NOMO-1 (cell line): ENCODE data around the gene EPC1.
"Not testable (repeated sequence)": the region's sequence is repeated elsewhere in the genome, so short reads cannot be mapped to it uniquely, and the experiment has no call there.

Experiments
- DNase-seq, 2 experiments: peaks; one replicate each; lab custom pipeline; 2025; ENCODE audit not compliant: unreplicated experiment in 2 of 2; lab: John Stamatoyannopoulos, UW

EPC1 gene, protein sequence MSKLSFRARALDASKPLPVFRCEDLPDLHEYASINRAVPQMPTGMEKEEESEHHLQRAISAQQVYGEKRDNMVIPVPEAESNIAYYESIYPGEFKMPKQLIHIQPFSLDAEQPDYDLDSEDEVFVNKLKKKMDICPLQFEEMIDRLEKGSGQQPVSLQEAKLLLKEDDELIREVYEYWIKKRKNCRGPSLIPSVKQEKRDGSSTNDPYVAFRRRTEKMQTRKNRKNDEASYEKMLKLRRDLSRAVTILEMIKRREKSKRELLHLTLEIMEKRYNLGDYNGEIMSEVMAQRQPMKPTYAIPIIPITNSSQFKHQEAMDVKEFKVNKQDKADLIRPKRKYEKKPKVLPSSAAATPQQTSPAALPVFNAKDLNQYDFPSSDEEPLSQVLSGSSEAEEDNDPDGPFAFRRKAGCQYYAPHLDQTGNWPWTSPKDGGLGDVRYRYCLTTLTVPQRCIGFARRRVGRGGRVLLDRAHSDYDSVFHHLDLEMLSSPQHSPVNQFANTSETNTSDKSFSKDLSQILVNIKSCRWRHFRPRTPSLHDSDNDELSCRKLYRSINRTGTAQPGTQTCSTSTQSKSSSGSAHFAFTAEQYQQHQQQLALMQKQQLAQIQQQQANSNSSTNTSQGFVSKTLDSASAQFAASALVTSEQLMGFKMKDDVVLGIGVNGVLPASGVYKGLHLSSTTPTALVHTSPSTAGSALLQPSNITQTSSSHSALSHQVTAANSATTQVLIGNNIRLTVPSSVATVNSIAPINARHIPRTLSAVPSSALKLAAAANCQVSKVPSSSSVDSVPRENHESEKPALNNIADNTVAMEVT

DNA sequence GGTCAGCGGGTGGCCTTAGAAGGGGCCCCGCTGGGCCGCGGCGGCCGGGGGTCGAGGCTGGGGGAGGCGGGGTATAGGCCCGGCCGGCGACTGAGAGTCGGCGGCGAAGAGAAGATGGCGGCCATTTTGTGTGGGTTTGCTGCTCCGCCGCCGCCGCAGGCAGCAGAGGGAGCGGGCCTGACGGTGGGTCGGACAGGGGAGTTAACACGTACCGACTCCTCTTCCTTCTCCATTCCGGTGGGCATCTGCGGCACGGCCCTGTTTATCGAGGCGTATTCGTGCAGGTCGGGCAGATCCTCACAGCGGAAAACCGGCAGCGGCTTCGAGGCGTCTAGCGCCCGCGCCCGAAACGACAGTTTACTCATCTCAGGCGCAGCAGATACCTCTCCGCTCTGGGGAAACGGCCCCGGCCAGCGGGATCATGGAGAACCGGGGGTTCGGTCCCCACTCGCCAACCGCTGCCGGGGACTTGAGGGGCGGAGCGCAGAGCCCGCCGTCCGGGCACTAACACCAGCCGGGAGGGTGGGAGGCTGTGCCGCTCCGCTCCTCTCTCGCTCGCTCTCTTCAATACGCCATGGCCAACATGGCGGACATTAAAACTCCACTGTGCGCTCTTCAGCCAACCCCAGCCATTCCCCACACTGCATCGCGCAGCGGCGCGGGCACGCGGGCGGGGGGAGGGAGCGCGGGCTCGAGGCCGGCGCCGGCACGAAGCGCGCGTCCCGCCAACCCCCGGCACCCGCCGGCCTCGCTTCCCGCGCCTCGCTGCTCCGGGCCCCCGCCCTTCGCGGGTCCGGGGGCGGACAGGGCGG is at the start of gene EPC1:
TSS of gene EPC1 (minus strand) at position 608 of the 812 bp plus-strand sequence. CDS start at position 365, 243 bp downstream.
- DNase-seq: peak; percentile 69 to 83

DNA sequence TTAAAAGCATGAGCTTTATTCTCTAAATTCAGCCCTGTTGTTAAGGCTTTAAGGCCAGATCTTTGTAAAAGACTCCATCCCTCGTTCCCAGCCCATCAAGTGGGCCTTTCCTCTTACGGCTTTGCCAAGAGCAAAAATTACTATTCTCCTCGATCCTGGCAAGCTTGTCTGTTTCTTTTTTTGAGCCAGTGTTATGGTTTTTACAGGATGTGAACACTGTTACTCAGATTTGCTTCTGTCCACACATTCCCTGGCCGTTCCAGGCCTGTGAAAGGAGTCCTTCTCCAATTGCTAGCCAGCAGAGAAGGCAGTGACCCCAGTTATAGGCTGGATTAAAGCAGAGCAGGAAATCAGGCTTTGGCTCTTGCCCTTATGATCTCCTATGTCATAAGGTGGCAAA is 47.0 kb upstream of the EPC1 start:
- no peak for DNase-seq

DNA sequence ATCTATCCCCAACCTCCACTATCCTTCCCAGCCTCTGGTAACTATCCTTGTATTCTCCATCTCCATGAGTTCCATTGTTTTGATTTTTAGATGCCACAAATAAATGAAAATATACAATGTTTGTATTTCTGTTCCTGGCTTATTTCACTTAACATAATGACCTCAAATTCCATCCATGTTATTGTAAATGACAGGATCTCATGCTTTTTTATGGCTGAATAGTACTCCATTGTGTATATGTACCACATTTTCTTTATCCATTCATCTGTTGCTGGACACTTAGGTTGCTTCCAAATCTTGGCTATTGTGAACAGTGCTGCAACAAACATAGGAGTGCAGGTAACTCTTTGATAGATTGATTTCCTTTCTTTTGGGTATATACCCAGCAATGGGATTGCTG is 45.3 kb upstream of the EPC1 start:
- DNase-seq: not testable (repeated sequence)

DNA sequence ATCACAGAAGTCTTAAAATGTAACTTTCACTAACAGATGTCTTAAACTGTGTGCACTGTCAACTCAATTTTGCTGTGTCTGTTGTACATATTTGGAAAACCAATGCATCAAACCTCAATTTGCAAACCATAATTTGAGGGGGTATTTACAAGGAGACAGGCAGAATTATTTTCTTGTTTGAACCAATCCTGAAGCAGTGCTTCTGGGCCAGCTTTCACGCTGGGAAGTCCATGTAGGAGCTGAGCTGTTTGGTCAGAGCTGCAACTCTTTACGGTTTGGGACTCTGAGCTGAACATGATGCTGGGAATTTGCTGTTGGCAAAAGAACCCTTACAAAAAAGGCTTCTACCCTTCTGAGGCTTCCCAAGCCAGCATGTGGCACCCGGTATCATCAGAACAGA is 43.2 kb upstream of the EPC1 start:
- DNase-seq: no peak

DNA sequence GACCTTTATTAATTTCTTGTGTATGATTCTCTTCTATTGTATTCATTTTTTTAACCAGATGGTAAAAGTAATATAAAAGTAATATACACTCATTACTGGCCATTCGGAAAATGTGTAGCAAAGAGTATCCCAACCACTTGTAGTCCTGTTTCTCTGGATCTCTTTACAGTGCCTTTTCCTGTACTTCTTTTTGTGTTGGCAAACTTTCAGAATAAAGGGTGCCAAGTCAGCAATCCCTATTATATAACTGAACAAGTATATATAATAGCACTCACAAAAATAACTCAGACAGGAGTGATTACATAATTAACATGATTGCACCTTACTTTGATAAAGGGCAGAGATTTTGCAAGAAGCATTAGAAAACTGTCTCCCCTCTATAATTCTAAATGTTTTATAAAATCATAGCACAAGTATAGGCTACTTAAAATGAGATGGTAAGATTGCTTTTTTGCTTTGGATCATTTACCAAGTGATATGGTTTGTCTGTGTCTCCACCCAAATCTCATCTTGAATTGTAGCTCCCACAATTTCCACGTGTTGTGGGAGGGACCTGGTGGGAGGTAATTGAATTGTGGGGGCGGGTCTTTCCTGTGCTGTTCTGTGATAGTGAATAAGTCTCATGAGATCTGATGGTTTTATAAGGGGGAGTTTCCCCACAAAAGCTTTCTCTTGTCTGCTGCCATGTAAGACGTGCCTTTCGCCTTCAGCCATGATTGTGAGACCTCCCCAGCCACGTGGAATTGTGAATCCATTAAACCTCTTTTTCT is 41.5 kb upstream of the EPC1 start:
- DNase-seq: no peak

DNA sequence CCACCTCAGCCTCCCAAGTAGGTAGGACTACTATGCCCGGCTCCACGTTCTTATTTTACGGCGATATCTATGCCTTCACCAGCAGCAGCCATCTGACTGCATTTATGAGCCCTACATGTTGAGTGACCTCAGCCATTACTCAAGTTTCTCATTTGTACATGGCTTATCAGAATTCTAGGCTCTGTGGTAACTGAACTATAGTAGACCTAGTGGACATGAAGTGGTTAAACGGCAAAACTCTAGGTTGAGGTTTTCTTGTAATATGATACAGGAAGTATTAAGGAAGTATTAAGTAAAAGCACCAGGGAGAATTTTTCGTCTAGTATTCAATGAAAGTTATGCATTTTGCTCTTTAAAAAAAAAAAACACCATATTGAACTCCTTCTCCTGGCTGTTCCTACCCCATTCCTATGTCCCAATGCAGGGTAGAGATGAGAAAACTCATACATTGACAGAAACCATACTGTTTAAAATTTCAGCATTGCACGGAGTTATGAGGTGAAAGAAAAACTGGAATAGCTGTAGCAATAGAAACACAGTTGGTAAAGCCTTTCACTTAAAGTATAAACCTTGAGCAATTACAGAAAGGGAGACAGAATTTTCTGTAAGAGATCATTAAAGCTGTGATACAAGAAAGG is 39.8 kb upstream of the EPC1 start:
- peak in 1 of 2 experiments; percentile 47 for DNase-seq

DNA sequence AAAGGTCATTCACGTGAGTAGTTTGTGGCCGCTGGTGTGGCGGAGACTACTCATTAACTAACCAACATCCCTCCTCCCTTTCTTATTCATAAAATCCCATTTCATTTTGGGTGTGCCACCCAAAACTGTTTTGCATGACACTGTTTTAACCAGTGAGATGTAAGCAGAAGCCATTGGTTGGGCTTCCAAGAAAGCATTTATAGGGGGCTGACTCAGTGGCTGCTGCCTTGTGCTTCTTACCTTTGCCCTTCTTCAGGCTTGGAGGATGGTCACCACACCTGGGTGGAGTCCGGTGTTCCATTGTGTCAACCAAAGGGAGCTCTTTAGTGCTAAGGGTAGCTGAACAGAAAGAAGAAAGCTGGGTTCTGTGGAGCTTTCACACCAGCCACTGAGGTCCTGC is 37.2 kb upstream of the EPC1 start:
- DNase-seq: no peak

DNA sequence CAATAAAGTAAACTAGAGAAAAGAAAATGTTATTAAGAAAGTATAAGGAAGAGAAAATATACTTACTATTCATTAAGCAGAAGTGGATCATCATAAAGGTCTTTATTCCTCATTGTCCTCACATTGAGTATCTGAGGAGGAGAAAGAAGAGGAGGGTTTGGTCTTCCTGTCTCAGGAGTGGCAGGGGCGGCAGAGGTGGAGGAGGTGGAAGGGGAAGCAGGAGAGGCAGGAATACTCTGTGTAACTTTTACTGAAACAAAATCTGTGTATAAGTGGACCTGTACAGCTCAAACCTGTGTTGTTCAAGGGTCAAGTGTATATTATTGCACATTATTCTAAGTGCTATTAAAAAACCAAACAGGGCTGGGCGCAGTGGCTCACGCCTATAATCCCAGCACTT is 34.2 kb upstream of the EPC1 start:
- DNase-seq: no peak

DNA sequence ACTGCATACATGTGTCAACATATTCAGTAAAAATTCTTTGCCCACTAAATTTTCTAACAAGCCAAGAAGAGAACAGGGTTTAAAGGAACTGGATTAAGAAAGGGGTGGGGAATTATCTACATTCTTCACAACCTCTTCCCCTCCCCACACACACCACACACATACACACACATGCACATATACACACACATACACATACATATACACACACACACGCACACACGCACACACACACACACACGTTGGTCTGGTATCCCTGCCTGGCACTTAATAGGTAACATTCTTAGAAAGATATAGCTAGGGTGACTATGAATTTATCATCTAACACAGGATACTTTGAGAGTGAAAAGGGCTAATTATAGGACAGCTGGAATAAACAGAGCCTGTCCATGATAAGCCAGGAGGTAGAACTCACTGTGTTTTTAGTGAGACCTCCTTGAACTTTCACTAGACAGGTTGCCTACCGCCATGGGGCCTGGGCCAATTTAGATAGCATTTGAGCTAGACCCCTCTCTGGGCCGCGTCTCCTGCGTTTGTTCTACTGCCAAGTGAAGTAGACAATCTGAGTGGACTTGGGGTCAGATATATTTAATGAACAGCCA is 33.1 kb upstream of the EPC1 start:
- no peak for DNase-seq

DNA sequence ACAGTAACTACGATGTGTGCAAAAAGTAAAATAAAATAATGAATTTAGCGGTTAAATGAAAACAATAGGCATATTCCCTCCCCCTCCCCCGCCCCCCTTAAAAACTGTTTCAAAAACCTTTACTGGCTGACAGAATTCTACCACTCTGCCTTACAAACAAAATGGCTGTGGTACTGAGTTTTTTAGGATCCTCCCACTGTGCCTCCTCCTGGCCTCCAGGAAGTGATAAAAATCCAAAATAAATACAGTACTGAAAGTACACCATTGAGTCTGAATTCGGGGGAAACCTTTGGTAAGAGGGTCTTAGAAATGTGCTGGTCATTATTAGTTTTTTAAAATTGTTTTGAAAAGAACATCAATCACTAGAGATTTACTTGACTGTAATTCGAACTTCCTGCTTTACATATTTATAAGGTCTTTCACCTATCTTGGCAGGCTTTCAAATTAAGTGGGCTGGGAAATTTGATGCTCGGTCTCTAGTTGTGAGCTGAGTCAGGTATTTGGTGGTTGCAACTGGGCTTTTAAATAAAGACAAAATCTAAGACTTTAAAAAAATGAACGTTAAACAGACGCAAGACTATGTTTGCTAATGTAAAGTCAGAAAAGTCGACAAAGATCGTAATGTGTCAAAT is 32.5 kb upstream of the EPC1 start:
- peak; percentile 77 to 79 for DNase-seq

DNA sequence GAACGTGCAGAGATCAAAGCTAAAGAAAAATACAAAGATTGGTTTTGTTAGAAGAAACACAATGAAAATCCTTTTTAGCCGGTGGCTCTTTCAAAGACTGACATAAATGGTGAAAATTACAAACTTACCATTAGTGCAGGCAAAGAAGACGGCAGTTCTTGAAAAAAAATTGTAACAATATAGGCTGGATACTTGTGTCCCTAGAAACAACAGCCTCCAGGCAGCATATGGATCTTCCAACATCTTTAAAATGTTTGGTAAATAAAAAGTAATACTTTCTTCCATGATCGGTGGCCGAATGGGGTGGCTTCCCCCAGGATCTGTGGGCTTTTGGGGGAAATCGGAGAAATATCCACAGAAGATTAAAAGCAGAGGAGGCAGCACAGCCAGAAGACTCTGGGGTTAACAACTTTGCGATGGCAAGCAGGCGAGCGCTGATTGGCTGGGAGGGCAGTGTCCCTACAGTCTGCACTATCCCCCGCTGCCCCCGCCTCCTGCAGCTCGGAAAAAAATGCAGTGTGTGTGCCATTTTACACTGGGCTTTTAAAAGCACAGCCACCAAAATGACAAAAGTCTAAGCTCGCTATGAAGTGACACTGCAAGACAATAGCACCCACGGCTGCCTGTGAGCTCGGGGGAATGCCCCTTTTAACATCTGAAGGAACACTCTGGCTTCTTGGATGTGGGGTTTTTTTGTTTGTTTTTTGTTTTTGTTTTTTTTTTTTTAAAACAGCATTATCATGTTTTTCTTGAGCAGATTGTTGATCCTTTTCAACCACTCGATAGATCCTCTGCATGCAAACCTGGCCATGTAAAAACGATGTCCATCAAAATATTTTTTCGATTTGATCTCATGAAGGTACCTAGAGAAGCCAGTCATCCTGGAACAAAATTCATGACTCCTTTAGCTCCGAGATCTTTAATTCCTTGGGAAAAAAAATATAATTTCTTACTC is 31.7 kb upstream of the EPC1 start:
- DNase-seq: peak; percentile 89 to 92

DNA sequence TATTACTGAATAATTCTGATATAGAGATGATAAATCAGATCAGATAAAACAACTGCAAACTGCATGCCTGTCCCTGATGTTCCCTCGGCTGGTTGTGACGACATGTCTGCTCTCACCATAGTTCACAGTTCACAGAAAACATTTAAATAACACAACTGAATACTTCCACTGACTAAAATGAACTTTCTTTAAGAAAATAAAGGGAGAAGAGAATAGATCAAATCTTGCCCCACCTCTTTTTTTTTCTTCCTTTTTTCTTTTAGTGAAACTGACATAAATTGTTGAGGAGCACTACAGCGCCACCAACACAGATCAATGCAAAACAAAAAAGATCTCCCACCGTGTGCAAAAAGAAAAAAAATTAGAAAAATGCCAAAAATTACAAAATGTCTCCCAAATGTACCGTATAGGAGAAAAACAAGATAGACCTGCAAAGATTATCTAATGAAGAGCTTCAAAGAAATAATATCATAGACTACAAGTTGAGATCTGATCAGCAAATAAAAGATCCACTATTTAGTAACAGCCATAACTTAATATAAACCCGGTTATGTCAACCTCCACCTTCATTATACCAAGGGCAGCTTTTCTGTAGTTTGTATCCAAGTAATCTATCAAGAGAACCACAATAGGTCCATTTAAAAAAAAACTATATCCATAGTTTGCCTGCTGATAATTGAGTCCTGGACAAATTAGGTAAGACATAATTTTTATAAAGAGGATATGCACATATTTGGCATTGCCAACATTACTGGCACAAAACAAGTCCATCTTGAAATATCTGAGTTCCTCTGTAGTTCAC is 30.7 kb upstream of the EPC1 start:
- peak; percentile 51 to 65 for DNase-seq

DNA sequence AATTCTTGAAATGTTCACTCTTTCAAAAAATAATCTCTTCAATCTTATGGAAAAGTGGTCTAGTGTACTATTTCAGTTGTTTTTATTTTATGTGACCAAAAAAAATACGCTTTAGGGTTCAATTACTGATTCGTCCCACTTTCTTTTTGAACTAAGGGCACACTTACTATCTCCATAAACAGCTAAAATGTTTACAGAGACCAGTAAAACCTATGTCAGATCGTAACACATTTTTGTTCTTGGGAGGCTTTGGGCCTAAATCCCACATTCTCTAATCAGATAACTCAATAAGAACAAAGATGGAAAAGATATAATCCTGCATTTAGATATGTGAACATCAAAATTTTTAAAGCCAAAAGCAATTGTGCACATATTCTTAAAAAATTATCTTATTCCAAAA is 29.8 kb upstream of the EPC1 start:
- DNase-seq: no peak

DNA sequence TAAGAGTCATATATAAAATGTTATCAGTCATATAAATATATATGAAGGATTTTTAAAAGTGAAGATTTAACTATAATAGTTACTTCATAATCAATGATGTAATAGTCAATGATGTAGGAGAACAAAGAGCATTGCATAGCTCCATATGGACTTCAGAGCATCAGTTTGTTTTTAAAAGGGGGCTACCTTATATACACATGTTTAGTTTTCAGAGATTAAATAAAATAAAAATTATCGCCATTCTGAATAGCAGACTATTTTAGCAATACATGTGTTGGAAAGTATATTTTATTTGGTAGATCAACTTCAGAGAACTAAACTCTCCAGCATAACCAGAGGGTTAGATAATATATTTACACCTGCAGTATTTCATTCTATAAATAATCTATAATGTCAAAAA is 29.1 kb upstream of the EPC1 start:
- no peak for DNase-seq

DNA sequence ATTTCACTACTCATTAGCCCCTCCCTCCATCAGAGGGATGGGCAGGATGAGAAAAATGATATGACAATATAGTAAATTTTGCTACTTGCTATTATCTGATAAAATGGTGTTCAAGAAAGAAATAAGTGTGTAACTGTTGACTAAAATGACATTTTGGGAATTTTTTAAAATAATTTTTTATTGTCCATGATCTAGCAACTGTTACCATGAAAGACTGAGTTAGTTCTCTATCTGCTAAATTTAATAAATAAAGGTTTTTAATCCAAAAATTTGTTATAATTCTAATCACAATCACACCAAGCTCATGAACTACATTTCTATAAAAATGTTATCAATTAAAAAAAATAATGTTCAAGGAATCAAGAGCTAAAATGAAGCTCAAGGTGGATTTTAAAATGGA is 28.7 kb upstream of the EPC1 start:
- DNase-seq: no peak

DNA sequence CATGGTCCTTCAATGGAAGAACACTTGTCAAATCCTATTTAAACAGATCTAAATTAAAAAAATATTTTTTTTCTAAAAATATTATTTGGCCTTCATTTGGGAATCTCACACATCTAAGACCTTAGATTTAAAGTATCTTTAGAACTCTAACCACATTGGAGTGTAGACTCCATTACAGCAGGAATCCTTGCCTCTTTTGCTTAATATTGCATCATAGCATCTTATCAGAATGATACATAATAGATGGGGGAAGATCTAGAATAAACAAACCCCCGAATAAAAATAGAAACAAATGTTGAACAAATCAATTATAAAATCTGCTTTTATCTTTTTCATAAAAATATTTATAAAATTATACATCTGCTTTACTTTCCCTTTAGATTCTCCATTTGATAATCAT is 27.6 kb upstream of the EPC1 start:
- DNase-seq: no peak

DNA sequence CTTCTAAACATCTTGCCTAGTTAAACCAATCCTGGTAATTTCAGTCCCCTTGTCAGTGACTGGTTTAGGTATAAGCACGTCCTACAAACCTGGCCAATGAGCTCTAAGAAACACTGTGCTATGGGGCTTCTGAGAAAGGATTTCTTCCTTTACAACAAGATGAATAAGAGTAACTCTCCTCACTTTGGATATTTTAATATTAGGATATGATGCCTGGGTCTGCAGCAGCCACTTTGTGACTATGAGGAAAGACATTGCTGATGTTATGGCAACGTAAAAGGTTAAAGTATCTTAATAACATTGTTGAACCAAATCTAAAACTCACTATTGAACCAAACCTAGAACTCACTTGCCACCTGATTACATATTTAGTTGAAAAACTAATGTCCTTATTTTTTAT is 26.5 kb upstream of the EPC1 start:
- no peak for DNase-seq
